NCI-H524 (cell line): ENCODE data around the gene C12orf75.
"Not testable (repeated sequence)": the region's sequence is repeated elsewhere in the genome, so short reads cannot be mapped to it uniquely, and the experiment has no call there.

ENCODE experiments used
- DNase-seq, 2 experiments: peaks; one replicate each; lab custom pipeline; 2025; lab: John Stamatoyannopoulos, UW

C12orf75 gene

DNA sequence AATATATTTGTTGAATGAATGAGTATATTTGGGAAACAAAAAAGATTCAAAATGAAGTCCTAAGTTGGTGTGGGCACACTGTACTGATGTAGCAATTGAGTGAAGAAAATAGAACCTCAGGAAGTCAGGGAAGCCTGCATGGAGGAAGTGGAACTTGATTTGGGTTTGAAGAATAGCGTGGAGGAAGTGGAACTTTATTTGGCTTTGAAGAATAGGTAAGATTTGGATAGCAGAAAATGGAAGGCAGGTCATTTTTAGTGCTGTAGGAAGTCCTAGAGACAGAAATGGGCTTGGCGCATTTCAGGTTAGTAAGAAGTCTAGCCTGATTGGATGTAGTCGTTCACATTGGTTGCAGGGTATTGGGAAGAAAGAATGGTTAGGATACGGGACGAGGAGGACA lies 5.4 kb downstream of the C12orf75 start:
- no peak for DNase-seq

DNA sequence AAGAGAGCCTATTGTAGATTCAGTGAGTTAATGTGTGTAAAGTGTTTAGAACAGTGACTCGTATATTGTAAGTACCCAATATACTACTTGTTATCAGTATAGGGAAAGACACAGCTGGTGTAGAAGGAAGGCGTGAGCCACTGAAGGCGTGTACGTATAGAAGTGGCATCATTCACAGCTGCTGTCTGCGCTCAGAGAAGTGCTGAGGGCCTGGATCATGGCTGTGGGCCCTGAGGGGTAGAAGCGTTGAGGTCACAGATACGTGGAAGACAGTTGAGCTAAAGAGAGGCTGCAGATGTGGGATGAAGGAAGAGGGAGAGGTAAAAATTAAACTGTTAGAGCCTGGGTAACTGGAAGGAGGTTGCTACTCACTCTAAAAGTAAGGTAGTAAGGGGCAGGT lies 5.9 kb downstream of the C12orf75 start:
- no peak for DNase-seq

DNA sequence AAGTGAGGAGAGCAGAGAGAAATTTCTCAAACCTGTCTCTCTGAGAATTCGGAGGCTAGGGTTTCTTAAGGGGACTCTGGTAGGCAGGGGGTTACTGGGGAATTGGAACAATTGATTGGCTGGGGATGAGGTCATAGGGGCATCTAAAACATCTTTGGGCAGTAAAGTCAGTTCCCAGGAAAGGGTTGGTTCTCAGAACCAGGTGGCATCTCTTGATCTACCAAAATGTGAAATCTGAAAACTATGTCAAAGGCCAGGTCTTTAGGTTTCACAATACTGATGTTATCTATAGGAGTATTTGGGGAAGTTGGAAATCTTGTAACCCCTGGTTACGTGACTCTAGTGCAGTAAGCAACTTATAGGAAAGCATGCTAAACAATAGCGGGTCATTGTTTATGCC lies 6.9 kb downstream of the C12orf75 start:
- DNase-seq, result no peak

DNA sequence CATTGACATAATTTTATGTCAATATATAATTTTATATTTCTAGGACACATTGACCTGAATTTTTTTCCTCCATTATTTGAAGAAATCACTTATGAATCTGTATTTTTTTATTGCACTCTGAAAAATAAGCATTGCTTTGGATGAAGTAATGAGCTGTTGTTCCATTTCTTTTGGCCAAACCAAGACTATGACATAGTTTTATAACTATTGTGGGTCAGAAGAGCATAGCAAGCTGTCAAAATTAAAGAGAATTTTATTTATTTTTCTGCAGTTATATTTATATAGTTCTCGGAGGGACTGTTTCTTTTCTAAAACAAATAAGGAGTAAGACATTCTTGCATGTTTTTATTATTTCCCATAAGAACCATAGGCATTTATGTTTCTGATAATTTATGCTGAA lies 8.5 kb downstream of the C12orf75 start:
- no peak for DNase-seq

DNA sequence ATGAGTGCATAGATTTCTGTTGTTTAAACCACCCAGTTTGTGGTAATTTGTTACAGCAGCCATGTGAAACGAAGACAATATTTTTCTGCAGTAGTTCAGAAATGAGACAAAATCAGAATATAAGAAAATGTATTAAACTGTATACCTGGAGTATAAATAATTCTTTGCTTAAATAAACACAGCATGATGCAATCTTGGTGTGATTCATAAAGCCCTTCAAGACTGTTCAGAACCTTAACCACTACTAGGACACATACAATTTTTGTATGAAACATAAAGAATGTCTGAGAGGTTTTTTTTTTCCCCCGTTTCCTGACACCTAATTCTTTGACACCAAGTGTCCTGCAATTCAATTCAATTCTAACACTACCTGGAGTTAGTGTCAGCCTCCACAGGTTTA lies 10.5 kb downstream of the C12orf75 start:
- DNase-seq, result no peak

DNA sequence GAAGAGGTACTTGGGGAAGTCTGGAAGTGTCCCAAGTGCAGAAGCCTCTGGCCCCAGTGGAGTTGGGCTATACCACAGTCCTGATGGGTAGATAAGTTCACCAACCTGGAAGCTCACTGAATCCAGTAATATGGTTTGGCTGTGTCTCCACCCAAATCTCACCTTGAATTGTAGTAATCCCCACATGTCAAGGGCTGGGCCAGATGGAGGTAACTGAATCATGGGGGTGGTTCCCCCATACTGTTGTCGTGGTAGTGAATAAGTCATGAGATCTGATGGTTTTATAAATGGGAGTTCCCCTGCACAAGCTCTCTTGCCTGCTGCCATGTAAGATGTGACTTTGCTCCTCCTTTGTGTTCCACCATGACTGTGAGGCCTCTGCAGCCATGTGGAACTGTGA lies 11.1 kb downstream of the C12orf75 start:
- not testable (repeated sequence) for DNase-seq

DNA sequence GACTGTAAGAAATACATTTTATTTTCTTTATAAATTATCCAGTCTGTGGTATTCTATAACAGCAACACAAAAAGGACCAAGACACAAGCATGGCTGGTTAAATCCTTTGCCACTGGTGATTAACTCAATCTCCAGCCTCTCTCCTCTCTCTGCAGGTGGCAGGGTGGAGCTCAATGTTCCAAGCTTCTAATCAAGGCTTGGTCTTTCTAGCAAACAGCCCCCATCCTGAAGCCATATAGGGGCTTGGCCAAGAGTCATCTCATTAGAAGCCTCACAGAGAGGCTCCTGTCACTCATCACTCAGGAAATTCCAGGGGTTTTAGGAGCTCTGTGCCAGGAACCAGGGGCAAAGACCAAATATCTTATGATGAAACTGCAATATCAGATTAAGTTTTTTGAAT lies 12.0 kb downstream of the C12orf75 start:
- no peak for DNase-seq

DNA sequence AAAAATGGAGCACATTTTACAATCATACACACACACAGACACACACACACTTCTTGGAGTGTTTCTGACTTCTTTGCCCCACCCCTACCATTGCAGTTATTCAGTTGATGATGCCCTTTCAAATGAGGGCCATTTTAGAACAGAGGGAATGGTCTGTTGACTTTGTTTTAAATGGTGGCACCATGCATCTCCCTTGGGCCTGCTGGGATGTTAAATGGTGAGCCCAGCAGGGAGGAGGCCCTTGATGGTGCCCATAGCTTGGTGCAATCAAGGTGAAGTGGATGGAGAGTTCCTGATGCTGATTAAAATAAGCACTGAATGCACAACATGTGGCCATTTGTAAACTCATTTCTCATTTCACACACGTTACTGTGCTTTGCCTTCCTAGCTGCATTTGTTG lies 13.3 kb downstream of the C12orf75 start:
- DNase-seq, result no peak

DNA sequence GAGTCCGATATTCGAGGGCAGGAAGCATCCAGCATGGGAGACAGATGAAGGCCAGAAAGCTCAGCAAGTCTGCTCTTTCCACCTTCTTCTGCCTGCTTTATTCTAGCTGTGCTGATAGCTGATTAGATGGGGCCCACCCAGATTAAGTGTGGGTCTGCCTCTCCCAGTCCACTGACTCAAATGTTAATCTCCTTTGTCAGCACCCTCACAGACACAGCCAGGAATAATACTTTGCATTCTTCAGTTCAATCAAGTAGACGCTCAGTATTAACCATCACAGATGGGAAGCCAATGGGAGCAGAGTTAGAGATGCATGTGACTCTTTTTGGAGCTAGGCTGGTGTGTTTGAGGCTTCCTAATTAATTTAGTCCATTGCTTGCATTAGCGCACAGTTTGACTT lies 17.0 kb downstream of the C12orf75 start:
- no peak for DNase-seq

DNA sequence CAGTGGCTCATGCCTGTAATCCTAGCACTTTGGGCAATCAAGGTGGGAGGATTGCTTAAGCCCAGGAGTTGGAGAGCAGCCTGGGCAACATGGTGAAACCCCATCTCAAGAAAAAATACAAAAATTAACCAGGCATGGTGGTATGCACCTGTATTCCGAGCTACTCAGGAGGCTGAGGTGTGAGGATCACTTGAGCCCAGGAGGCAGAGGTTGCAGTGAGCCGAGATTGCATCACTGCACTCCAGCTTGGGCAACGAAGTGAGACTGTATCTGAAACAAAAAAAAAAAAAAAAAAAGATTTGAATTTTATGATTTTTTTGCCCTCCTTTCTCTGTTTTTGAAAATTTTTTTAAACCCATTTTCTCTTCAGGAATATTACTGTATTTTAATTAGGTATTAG lies 17.7 kb downstream of the C12orf75 start:
- DNase-seq, result no peak

DNA sequence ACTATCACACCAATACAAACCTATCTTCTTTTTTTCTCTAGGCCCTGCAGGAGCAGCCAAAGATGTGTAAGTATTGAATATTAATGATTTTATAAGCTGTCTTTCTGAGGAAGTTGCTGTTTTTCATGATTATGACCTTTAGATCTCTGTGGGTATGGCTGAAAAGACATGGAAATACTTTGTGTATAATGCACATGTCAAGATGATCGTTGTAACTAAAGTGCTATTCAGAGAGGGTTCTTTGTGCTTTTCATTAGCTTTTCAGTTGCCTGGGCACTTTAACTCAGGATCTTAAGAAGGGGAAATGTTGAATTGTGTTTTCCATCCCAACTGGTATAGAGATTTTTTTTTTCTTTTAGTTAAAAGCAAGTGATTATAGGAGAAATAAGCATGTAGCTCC lies 18.1 kb downstream of the C12orf75 start:
- DNase-seq, result no peak

DNA sequence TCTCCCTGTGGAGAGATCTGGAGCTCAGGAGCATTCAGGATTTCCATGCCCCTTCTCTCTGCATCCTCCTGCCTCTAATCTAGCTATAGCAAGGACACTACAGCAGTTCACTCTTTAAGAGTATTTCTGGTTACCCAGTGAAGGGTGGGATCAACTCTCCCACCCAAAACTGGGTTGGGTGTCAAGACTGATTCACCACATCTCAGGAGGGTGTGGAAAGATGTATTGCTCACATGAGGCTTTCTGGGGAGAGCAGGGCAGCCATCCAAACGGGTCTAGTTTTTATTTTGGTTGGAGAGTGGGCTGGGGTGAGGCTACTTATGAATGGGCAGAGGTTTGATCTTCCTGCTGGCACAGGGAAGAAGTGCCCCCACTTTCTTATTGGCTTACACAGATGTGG lies 18.6 kb downstream of the C12orf75 start:
- DNase-seq, result no peak

DNA sequence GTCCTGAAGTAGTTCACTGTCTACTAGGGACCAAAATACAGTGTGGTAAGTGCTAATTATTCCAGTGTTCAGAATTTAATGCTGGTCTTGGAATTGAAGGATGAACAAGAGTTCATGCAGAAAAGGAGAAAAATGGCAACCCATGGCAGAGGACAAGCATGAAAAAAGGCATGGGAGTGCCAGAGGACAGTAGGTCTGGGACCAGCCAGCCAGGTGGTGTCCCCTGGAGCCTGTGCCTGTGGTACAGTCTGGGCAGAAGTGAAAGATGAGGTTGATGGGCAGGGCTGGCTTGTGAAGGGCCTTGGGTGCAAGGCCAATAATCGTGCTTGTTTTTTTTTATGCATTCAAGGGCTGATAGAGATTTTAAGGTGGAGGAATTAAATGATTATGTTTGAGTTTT lies 21.0 kb downstream of the C12orf75 start:
- DNase-seq, result no peak

DNA sequence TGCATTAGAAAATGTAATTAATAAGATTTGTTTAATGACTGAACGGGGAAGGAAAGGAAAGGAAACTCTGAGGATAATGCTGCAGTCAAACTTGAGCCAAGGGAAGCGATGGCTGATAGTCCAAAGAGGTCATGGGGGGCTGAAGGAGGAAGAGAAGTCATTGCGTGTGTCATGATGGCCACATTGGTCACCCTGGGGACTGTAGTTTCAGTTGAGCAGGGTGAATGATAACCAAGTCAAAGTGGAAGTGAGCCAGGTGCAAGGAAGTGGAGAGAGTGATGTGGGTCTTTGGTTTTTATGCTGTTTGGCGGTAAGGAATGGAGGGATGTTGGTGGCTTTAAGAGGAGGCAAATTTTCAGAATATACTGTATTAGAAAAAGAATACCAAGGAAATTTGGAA lies 21.6 kb downstream of the C12orf75 start:
- no peak for DNase-seq

DNA sequence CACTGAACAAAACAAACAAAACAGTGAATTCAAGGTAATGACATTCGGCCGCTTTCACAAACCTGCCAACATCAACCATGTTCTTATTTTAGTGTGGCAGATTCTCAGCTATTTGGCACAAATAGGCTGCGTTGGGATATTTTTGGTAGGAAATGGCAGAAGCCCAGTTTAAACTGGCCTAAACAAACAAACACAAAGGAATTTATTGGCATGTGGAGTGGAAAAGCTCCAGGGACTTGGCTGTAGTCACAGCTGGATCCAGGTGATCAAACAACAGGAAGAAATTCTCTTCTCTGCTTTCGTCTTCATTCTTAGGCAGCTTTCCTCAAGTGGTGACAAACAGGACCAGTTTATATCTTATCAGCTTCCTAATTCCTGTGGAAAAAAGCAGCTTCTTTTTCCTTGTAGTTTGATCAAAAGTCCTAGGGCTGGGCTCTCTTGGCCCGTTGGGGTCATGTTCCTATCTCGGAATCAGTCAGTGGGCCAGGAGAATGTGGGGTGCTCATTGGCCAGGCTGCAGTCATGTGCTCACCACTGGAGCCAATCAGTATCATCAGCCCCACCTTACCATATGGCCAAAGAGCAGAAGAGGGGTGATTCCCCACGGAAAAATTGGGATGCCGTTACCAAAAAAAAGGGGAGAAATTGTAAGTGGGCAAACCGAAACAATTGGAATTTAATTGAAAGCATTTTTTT lies 22.6 kb downstream of the C12orf75 start:
- no peak for DNase-seq

DNA sequence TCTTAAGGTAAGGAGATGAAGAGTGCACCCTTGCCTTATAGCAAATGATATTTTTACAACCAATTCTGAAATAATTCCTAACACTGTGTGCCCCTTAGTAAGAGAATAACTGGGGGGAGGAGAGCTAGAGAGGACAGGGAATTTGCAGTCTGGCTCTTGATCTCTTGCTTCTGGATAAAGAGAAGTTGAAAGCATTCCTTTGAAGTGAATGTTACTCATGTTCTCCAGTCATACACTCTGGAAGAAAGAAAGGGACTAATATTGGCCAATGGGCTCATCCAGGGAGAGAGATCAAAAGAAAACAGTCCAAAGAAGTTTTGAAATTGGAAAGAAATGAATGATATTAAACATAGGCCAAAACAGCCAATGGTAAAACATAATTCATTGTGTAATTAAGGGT lies 25.3 kb downstream of the C12orf75 start:
- no peak for DNase-seq

DNA sequence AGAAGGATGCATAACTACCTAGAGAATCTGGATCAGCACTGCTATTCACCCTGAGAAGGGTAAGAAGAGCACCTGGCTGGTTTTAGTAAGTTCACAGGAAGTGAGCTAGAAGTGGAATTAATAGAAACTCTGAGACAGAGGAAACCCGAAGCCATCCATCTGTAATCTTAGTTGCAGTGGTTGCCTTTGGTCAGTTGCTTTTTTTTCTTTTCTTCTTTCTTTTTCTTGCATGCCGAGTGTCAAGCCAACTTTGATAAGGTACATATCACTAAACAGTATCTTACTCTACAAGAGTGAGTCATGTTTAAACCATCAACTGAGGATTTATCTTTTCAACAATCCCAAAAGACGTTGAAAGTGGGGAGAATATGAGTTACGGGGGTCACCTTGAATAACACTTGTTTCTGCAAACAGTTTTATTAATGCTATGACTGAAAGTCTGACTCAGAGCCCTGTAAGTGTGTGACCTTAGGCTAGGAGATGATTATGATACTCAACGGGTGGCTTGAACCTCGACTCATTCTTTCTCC lies 26.7 kb downstream of the C12orf75 start:
- no peak for DNase-seq

DNA sequence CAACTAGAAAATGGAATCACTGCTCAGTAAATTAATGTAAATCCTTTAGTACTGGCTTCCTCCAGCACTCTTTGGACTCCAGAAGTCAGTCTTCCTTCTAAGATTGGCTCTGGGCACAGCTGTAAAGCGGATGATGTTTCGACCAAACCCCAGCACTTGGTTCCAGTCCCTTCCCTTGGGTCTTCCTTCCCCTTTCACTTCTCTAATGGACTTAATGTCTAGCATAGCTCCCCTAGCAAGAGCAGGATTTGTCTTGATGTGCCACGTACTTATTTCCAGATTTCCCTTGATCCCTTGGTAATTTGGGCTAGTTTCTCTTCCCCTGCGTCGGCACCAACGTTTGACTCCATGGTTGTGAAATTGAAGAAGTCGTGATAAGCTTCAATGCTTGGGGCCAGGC lies 28.3 kb downstream of the C12orf75 start:
- no peak for DNase-seq

DNA sequence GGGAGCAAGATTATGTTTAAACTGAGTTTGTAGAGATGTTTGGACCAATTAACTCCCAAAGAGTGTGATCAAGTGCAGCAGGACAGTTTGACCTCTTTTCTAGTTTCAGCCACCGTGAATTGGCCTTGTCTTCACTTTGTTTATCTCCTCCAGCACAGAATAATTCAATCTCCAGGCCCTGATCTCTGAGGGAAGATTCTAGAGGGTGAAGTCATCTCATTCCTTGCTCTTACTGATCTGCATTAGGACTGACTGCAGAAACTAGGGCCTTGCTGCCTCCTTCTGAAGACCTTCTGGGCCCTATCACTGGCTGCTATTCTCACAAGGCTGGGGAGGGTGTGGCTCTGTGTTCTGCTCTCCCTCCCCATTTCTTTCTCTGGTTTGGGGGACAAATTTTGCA lies 29.4 kb downstream of the C12orf75 start:
- DNase-seq, result no peak

DNA sequence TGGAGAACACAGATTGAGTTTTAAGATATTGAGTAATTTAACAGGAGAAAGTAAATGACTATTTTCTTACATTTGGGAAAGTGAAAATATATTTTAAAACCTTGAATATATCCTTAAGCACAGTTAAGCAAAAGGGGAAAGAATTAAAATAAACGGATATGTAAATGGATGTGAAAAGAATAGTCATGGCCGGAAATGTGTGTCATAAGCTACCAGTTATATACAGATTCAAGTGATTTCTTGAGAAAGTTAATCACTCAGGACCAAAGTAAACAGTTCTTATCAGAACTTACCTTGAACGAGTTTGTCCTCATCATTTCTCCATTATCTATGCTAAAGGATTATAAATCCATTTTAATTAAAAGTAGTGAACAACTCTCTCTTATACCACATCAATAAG lies 33.4 kb downstream of the C12orf75 start:
- DNase-seq, result no peak

DNA sequence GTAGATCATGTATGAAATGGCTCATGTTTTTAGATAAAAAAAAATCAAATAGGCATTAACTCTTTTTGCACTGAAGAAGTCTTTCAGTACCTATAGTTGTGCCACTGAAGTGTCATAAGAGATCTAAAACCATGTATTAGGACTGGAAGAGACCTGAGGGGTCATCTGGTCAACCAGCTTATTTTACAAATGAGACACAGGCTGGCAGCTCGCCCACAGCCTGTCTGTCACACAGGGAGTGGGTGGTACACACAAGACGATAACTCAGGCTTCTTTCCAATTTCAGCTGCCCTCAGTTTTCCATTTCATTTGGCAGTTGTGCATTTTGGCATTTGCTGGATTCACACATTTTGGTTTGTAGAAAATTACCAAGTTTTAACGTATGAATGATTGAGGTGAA lies 34.7 kb downstream of the C12orf75 start:
- DNase-seq, result no peak

DNA sequence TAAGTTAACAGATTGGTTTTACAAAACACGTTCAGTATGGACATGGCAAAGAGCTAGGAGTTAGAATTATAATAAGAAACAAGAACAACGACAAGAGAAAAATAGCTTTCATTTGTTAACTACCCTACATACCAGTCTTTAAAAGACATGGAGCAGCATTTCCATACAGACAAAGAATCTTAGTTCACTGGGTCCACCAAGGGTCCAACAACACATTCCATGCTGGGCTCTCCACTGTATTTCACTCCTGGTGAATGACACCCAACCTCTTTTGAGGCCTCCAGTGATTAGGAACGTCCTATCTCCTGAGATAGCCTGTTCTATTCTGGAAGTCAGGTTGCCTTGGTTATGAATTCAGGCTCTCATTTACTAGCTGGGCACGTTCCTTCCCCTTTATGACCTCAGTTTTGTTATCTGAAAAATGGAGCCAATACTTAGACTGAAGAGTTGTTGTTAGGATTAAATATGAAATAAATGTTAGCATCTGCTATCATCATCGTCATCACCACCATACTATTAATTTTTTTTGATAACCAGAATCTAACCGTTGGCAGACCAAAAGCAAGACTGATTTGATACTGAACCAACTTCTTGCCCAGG lies 37.7 kb downstream of the C12orf75 start:
- no peak for DNase-seq

DNA sequence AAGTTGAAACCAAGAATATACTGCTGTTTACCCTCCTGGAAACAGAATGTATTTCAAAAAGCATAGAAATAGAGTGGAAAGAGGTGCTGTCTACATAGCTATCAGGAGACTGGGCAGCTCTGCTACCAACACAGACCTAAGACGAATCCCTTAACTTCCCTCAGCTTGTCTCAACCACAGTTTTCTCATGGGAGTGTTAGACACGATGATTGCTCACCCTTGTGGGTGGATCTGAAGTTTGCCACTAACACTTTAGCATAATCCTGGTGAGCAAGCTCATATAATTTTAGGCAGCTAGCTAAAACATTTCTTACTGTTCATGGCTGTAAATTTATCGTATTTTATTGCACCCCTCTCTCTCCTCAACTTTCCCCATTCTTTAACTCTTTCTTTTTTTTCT lies 38.5 kb downstream of the C12orf75 start:
- no peak for DNase-seq

DNA sequence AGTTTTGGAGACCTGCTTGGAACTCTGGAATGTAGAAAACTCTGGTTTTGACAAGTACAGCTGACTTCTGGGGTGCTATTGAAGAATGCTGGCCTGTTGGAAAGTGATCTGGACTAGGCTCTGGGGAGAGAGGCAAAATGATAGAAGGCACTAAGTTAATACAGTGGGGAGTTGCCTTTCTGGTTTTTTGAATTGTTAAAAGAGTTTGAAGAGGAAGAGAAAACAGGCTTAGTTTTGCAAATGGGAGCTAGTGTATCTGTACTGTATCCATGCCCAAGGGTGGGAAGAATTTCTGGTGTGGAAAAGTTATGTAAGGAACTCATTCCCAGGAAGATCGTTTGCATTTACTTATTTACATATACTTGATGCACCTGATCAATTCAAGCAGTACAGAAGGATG lies 43.8 kb downstream of the C12orf75 start:
- no peak for DNase-seq
